Gastrocnemius medialis (tissue), 4 donors: ENCODE measurements around the gene CDKAL1. TPM values are rescaled to one million over a fixed set of nuclear protein-coding genes. Genes with fewer than 3 reads are reported as not detected.

ENCODE experiments used
- ATAC-seq, 2 donors: fragments of 150-250 bp; one replicate each; pipeline ENCODE4 v1.9.1; 2016
- DNase-seq, 2 donors: peaks; one replicate each; pipeline ENCODE4 v3.0.0-alpha.2; 2019
- H3K27ac ChIP-seq, 4 donors: fragments of 200-600 bp; sonication (generic); 1 replicate in 1 of 4; 2 replicates in 3 of 4; pipeline ENCODE4 v1.5.1; 2016 to 2018; ENCODE audit warnings: mild to moderate bottlenecking in 2 of 4, moderate library complexity in 1 of 4
- H3K27me3 ChIP-seq, 3 donors: fragments of 200-600 bp; sonication (generic) in 2 of 3; 1 replicate in 1 of 3; 2 replicates in 2 of 3; pipeline versions ENCODE4 v1.5.1 to v1.6.0; 2016 to 2019; ENCODE audit warnings: mild to moderate bottlenecking in 1 of 3, moderate library complexity in 1 of 3
- H3K36me3 ChIP-seq, 2 donors: fragments of 200-600 bp; sonication (generic) in 1 of 2; one replicate each; pipeline ENCODE4 v1.5.1; 2017 to 2018
- H3K4me1 ChIP-seq, 2 donors: fragments of 200-600 bp; sonication (generic) in 1 of 2; one replicate each; pipeline ENCODE4 v1.5.1; 2016 to 2017; ENCODE audit warnings: mild to moderate bottlenecking in 2 of 2
- H3K4me3 ChIP-seq, 4 donors: fragments of 200-600 bp; sonication (generic) in 3 of 4; 1 replicate in 1 of 4; 2 replicates in 3 of 4; pipeline ENCODE4 v1.5.1; 2016 to 2019; ENCODE audit warnings: mild to moderate bottlenecking in 2 of 4
- H3K9me3 ChIP-seq, 3 donors: fragments of 200-600 bp; sonication (generic) in 2 of 3; 1 replicate in 1 of 3; 2 replicates in 2 of 3; pipeline ENCODE4 v1.5.1; 2016 to 2019
- CTCF ChIP-seq, 5 experiments: fragments of 450-650 bp in 3 of 5; fragments of 200-600 bp in 2 of 5; sonication (generic) in 2 of 5; IDR thresholded peaks in 4 of 5; conservative IDR thresholded peaks in 1 of 5; 1 replicate in 4 of 5; 2 replicates in 1 of 5; pipeline ENCODE4 v1.5.1; 2016 to 2019; ENCODE audit warnings: antibody characterized with exemption in 5 of 5, mild to moderate bottlenecking in 3 of 5, moderate library complexity in 3 of 5
- POLR2A ChIP-seq, 2 donors: fragments of 450-650 bp; IDR thresholded peaks; one replicate each; pipeline ENCODE4 v1.6.1; 2017; ENCODE audit warnings: antibody characterized with exemption in 2 of 2, mild to moderate bottlenecking in 2 of 2, moderate library complexity in 2 of 2
- in situ Hi-C, 4 donors: fragments of 200-750 bp; cut with MboI; loops; one replicate each; pipeline versions ENCODE4 v1.15.0 to v1.8.0; 2017; ENCODE audit warnings: low sequenced_read_pairs in 4 of 4
- intact Hi-C: fragments of 100-400 bp; cut with DNase I; formaldehyde crosslinking; loops from one replicate; pipeline ENCODE4 v1.15.1; 2023; ENCODE audit warnings: low total_unique reads
- total RNA-seq, 4 donors: library from RNA; depleted of rRNA; stranded (reverse); fragments of >200 nt; gene quantifications; one replicate each; pipeline versions ENCODE4 v1.1.0 to v1.2.3, GENCODE V29; 2016

Gene CDKAL1
- total RNA-seq, 4 donors from 2014 or later = 9.6 to 17.0 (median 11.4) TPM

GRCh38 chr6:20891161-20891560 is 356.9 kb downstream of the CDKAL1 start:
- in situ Hi-C loops = no loop called here

GRCh38 chr6:20892365-20892764 is 358.1 kb downstream of the CDKAL1 start:
- ATAC-seq (no peak), DNase-seq (no peak)
- intact Hi-C loops (no loop called here), in situ Hi-C loops (no loop called here)
- H3K36me3 ChIP-seq = no peaks in the 10 kb centered on the region
- H3K4me1 ChIP-seq = no peaks in the 10 kb centered on the region
- H3K4me3 ChIP-seq = no peak overlapping the region
- no peaks in the 10 kb centered on the region for H3K27me3 ChIP-seq
- H3K9me3 ChIP-seq = no peaks in the 10 kb centered on the region
- no peak overlapping the region for H3K27ac ChIP-seq
- TF ChIP-seq POLR2A (IDR thresholded peaks at IDR 0.05) = no peak
- TF ChIP-seq CTCF (IDR thresholded peaks at IDR 0.05 in 4 of 5, conservative IDR thresholded peaks at IDR 0.05 in 1 of 5) = no peak

More at GRCh38 chr6:20891161-20891560, 356.9 kb downstream of the CDKAL1 start:
- Histone ChIP-seq H3K27ac (no peak overlapping the region), H3K36me3 (no peaks in the 10 kb centered on the region), H3K4me3 (no peak overlapping the region), H3K9me3 (no peaks in the 10 kb centered on the region), H3K4me1 (no peaks in the 10 kb centered on the region), H3K27me3 (no peaks in the 10 kb centered on the region)
- DNase-seq (no peak), ATAC-seq (no peak)
- intact Hi-C loops = no loop called here
- no peak for TF ChIP-seq POLR2A (IDR thresholded peaks at IDR 0.05)
- TF ChIP-seq CTCF (IDR thresholded peaks at IDR 0.05 in 4 of 5, conservative IDR thresholded peaks at IDR 0.05 in 1 of 5) = no peak

- H3K27me3 ChIP-seq = no peaks in the 10 kb centered on the region
- in situ Hi-C loops (no loop called here), intact Hi-C loops (no loop called here)
- H3K4me3 ChIP-seq = no peak overlapping the region
- no peaks in the 10 kb centered on the region for H3K4me1 ChIP-seq
- ATAC-seq (no peak), DNase-seq (no peak)
- no peak overlapping the region for H3K27ac ChIP-seq
- H3K36me3 ChIP-seq = no peaks in the 10 kb centered on the region
- H3K9me3 ChIP-seq = no peaks in the 10 kb centered on the region
- TF ChIP-seq POLR2A (IDR thresholded peaks at IDR 0.05) (no peak), CTCF (IDR thresholded peaks at IDR 0.05 in 4 of 5, conservative IDR thresholded peaks at IDR 0.05 in 1 of 5) (no peak)
Observed at GRCh38 chr6:20893412-20893811, 359.2 kb downstream of the CDKAL1 start.

GRCh38 chr6:20900389-20901160 is 366.3 kb downstream of the CDKAL1 start:
- no peaks in the 10 kb centered on the region for H3K36me3 ChIP-seq
- ATAC-seq = no peak
- intact Hi-C loops (no loop called here), in situ Hi-C loops (no loop called here)
- no peak overlapping the region for H3K27ac ChIP-seq
- no peaks in the 10 kb centered on the region for H3K9me3 ChIP-seq
- H3K4me3 ChIP-seq = no peak overlapping the region
- TF ChIP-seq POLR2A (IDR thresholded peaks at IDR 0.05) (no peak), CTCF (IDR thresholded peaks at IDR 0.05 in 4 of 5, conservative IDR thresholded peaks at IDR 0.05 in 1 of 5) (no peak)
- DNase-seq = no peak
- no peaks in the 10 kb centered on the region for H3K27me3 ChIP-seq
- H3K4me1 ChIP-seq = no peaks in the 10 kb centered on the region
